Measurements from ENCODE around the gene ALDH3B1.

GRCh38 chr11:68028802-68029545 is 18.8 kb downstream of the ALDH3B1 start:
- no peak for TF ChIP-seq CTCF (conservative IDR thresholded peaks at IDR 0.05 in 1 of 2, IDR thresholded peaks at IDR 0.05 in 1 of 2; ENCODE audit: low read depth in 1 of 2, low read length in 2 of 2)
- no peak for TF ChIP-seq EZH2 (IDR thresholded peaks at IDR 0.05; ENCODE audit: low read length, missing control alignments)
